NCI-H1105 (cell line): ENCODE results near the gene ADGRD1.
A peak's percentile ranks its signal among the peaks of the same experiment; 100 is the strongest.

Experiments used
- DNase-seq: peaks from one replicate; lab custom pipeline; 2025; lab: John Stamatoyannopoulos, UW

Gene ADGRD1

DNA sequence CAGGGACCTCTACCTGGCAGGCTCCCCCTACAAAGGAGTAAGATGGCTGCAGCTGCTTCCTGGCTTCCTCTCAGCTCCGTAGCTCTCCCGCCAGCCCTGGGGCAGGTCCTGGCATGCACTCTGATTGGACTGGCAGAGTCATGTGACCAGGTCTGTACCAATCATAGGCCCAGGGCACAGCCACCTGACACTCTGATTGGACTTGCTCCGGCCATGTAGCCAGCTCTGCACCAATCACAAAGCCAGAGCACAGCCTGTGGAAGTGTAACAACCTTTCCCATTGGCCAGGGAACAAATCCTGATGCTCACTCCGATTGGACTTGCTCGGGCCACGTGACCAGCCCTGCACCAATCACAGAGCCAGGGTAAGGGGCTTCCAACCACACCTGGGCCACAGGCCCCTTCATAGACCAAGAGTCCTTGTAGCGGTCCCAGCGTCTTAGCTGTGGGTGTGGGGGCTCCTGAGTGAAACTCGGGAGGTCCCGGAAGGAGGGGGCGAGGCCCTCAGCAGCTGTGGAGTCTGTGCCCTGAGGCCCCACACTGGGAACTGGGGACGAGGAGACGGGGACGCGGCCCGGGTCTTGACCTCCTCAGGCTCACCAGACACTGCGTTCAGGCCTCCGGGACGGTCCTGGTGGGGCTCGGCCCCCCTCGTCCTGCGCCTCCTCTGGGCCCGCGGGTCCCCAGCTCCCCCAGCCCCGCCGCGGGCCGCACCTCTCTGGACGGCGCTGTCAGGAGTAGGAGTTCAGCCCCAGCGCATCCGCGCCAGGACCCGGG lies 210.6 kb downstream of the ADGRD1 start:
- DNase-seq = no peak

DNA sequence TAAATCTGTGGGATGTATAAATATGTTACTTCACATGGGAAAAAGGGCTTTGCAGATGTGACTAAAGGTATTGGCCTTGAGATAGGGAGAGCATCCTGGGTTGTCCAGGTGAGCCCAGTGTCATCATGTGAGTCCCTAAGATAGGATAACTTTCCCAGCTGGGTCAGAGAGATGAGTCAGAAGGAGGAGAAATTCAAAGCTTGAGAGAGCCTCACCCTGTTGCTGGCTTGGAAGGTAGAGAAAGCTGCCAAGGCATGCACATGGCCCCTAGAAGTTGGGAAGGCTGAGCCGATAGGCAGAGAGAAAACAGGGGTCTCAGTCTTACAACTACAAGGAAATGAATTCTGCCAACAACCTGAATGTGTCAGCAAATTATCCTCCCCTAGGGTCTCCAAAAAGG lies 213.0 kb downstream of the ADGRD1 start:
- no peak for DNase-seq

DNA sequence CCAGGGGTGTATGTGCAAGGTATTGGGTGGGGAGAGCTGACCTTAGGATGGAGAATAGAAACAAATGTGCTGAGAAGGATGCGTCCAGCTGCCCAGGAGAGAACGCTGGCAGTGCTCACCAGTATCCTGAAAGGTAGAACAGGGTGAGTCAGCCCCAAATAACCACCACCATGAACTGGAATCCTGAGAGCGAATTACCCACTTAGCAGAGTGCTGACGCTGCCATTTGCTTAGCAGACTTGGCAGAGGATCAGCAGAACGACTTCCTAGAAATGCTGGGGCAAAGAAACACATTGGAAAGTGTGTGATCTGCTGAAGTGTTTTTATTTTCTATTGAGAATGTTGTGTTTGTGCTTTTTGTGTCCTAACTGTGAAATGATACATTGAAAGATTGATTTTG lies 213.6 kb downstream of the ADGRD1 start:
- DNase-seq = peak; percentile 58

DNA sequence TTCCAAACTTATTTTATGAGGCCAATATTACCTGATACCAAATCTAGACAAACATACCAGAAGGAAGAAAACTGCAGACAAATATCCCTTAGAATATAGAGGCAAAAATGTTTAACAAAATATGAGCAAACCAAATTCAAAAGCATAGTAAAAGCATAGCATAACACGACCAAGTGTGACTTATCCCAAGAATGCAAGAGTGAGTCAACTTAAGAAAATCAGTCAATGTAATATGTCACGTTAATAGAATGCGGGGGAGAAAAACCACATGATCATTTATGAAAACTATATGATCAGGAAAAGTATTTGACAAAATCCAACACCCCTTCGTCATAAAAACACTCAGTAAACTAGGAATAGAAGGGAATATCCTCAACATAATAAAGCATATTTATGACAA lies 217.3 kb downstream of the ADGRD1 start:
- no peak for DNase-seq

DNA sequence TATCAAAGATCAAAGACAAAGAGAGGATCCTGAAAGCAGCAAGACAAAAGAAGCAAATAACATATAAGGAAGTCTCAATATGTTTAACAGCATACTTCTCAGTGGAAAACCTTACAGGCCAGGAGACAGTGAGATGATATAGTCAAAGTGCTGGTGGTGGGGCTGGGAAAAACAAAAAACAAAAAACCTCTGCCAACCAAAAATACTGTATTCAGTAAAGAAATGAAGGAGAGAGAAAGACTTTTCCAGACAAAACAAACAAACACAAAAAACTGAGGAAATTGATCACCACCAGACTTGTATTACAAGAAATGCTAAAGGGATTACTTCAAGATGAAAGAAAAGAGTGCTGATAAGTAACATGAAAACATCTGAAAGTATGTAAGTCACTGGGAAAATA lies 221.2 kb downstream of the ADGRD1 start:
- no peak for DNase-seq

DNA sequence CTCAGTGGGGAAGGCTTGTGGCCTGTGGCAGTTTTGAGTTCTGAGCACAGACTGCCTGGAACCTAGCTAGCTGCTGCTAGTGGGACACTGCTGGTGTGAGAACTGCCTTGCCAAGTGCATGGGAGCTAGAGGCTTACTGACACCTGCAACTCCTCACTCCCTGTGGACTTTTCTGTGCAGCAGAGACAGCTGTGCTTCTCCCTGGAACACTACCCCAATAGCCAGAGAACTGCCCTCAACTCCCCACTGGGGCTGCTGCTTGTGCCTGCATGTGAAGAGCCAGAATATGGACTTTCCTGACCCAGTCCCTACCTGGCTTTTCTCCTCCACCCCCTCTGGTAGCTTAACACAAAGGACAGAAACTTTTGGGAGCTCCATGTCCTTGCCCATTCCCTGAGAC lies 222.6 kb downstream of the ADGRD1 start:
- DNase-seq = no peak

DNA sequence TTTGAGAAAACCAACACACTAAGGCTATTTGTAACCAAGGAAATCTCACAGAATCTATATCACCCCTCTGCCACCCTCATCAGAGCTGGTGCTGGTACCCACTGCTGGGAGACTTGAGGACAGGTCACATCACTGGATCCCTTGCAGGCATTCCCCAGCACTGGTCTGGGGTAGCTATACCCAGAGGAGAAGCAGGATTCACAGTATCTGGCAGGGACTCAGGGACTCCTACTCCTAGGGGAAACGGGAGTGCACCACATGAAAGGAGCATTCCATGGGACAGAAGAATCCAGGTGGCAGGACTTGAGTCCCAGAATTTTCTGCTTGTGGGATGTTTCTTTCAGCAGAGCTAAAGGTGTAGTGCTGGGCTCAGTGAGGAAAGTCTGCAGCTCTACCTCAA lies 223.2 kb downstream of the ADGRD1 start:
- DNase-seq = no peak

DNA sequence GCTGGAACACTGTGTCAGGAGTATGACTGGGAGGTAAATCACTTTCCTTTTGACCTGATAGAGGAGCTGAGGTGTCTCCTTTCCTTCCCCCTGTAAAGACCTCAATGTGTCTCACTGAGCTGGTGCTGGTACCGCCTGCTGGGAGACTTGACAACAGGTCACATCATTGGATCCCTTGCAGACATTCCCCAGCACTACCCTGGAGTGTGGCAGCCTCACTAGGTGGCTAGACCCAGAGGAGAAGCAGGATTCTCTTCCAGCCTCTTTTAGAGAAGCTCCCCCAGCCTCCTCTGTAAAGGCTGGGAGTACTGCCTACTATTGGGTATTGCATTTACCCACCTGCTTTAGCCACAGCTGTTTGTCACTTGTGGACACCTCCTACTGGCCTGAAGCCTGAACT lies 223.9 kb downstream of the ADGRD1 start:
- no peak for DNase-seq

DNA sequence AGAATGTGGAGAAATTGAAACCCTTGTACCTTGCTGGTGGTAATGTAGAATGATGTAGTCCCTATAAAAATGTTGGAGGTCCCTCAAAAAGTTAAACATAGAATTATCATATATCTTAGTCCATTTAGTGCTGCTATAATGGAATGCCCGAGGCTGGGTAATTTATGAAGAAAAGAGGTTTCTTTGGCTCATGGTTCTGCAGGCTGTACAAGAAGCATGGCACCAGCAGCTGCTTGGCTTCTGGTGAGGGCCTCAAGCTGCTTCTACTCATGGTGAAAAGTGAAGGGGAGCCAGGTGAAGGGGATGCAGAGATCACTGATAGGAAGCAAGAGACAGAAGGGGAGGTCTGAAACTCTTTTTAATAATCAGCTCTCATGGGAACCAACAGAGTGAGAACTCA lies 233.9 kb downstream of the ADGRD1 start:
- no peak for DNase-seq

DNA sequence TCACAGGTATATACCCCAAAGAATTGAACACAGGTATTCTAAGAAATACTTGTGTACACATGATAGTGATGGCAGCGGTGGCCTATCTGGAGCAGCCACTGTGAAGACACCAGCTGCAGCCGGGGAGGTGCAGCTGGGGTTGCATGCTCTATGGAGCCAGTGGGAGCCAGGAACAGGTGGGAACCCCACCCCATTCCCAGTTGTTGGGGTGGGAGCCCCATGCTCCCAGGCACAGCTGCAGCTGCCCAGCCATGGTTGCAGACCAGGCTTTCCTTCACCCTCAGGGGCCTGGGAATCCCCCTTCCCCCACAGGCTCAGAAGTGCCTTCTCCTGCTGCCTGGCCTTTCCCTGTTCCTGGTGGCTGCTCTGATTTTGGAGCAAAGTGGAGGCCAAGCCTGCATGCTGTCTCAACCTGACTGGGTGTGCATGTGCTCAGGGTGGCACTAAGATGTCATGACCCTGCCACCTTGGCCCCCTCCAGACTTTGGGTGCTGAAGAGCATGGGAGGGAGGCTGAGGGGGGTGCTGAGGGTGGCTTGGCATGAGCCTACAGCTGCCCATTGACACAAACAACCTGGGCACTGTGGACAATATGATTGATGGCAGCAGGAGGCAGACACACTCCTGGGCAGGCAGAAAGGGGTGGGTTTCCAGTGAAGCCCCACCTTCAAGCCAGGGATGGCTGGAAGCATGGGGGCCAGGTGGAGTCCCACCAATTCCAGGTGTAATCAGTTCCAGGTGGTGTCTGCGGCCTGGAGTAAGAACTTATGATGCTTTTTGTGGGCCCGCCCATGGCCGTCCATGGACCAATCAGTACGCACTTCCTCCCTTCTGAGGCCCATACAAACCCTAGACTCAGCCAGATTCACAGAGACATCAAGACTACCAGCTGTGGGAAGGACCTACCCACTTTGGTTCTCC lies 234.7 kb downstream of the ADGRD1 start:
- DNase-seq = no peak

DNA sequence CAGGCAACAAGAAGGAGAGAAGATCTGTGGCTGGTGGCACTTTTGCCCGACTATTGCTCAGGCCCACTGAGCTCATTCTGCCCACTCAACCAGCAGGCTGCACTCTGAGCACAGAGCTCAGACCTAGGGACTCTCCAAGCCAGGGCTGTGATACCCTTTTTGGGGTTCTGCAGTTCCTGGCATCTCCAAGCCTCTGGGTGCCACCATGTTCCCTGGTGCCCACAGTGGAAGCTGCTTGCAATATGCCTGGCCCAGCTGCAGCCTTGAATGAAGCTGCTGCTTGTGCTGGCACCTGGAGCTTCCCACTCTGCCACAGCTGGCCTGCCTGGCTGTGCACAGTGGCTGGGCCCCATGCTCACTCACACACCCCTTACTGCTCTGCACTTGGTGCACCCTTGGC lies 236.1 kb downstream of the ADGRD1 start:
- no peak for DNase-seq

DNA sequence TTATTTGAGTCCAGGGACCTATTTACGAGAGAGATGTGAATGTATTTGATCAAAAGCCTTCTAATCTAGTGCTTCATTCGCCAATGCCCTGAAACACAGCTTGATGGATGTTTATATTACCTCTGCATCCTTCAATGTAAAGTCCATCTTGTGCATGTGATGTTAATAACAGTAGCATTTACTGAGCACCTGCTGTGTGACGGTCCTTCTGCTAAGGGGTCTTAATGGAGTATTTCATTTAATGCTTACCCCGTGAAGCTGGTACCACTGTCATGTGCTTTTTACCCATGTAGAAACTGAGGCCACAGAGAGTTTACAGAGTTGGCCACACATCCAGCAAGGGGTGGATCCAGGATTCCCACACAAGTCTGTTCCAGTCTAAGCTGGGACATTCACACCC lies 237.3 kb downstream of the ADGRD1 start:
- no peak for DNase-seq
